ENCODE results near the gene RCOR2.
"Not testable (repeated sequence)": the region's sequence is repeated elsewhere in the genome, so short reads cannot be mapped to it uniquely, and the experiment has no call there.

The RCOR2 gene

DNA sequence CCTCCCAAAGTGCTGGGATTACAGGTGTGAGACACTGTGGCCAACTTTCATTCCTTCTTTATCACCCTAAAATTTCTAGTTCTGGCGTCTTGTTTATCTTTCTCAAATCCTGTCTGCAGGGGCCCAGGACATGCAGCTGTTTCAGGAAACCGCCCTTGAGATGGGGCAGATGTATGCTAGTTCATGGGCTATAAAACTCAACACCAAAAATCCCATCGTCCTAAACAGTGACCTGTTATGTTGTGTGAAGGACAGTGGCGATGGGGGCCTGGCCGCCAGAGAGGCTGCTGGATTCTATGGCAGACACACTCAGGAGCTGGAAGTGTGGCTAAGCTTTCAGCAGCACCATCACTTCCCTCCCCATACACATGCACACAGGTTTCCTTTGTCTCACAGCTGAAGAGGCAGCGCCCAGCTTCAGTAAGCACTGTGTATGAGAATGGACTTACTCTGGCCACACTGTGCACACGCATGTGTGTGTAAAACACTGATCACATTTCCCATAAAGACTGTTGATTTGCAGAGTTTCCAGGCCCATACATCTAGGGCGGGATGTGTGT lies 41.4 kb downstream of the RCOR2 start:
- FAIRE-seq: no peak

DNA sequence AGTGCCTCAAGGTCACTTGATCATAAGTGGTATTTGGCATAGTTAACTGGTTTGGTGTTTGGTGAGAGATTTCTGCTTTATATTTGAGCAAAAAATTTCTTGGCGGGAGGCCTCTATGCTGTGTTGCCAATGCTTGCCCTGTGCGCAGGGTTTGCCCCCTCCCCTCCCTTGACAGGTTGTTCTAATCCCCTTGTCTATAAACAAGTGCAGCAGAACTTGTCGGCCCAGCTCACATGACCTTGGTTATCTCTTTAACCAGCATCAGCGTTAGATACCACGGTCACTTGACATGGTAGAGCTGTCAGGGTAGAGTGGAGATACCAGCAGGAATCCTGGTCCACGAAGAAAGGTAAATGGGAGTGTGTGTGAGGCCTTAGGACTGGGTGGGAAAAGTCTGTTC lies 42.5 kb downstream of the RCOR2 start:
- FAIRE-seq: no peak

DNA sequence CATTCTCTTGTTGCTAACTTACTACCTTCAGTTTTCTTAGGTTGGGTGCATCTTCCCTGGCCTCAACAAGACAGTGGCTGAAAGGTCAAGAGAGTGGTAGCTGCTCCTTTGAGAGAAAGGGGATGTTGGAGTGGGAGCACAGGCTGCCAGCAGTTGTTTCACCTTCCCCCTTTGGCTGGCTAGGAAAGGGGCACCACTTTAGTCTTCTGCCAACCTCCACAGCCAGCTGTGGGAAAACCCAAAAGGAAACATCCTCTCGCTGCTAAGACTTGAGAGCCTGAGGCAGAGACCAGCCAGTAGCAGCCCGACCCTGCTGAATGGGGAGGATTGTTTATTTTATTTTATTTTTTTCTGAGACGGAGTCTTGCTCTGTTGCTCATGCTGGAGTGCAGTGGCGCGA lies 43.7 kb downstream of the RCOR2 start:
- no peak for FAIRE-seq

DNA sequence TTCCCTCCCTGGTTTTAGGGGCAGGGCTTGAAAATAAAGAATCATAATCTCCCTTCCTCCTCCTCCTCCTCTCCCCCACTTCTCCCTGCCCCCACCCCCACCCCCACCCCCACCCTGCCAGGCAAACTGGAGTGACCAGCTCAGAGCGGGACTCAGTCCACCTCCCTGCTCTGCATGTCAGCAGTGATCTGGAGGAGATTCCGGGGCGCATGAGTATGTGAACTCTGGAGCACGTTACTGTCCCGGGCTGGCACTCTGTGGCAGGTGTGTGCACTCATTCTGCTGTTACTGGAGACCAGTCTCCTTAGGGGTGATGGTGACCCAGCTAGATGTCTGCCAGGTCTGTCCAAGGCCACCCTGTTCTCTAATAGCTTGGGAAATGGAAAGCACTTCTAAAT lies 44.2 kb downstream of the RCOR2 start:
- FAIRE-seq: no peak

DNA sequence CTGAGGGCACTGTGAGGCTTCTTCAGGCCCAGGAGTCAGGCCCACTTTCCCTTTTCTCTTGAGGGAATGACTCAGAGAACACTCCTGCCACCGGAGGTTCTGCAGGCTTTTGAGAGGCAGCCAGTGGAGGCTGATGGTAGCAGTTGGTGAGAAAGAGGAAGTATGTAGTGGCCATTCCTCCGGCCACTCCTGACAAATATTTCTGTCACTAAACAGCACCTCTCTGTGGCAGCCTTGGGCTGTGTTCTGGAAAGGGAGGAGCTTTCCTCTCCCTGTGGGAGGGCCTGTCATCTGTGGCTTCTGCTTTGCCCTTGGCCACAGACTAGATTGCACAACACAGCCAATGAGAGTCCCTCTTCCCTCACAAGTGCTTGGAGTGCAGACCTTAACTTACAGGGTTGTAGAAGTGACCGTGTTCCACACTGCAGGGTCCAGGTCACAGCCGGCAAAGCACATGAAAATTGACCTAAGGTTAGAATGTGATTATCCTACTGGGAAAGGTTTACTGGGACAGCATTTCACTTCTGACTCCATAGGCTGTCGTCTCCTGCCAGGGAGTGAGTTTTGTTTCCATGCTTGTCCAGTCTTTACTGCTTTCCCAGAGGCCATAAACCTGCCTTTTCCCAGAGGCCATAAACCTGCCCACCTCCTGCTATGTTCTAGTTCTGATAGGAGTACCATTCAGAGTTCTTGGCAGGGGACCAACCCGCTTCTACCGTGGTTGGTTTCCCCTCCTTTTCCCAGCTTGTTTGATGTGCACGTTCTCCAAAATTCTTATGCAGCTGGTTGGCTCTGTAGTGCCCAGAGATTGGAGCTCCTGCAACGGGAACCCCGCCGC lies 44.8 kb downstream of the RCOR2 start:
- no peak for FAIRE-seq

DNA sequence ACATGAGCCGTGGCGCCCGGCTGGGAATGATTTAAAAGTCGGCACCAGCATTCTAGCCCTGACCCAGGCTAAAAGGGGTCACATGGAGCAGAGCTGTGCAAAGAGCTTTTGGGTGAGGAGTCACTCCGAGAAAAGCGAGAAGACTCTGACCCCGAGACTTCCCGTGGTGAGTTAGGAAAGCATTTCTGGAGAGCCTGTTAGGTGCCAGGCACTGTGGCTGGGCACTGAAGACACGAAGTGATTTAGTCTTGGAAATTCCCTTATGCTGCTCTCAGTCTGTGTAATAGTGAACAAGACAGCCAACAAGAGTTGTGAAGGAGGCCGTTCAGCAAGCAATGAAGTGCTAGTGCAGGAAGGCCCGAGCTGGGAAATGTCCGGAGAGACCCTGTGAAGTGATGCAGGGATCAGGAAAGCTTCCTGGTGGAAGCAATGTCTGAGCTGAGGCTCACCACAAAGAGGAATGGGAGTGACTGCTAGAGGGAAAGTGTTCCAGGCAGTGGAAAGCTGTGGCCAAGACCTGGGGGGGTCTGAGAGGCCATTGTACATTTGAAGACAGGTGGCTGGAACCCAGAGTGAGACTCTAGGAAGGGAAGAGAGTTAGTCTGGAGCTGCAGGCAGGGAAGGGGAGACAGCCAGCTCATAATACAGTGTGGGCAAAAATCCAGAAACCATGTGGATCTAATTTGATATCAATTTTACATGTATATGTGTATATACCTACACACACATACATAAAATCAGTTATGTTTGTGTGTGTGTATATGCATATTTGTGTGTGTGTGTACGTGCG lies 46.4 kb downstream of the RCOR2 start:
- no peak for FAIRE-seq

DNA sequence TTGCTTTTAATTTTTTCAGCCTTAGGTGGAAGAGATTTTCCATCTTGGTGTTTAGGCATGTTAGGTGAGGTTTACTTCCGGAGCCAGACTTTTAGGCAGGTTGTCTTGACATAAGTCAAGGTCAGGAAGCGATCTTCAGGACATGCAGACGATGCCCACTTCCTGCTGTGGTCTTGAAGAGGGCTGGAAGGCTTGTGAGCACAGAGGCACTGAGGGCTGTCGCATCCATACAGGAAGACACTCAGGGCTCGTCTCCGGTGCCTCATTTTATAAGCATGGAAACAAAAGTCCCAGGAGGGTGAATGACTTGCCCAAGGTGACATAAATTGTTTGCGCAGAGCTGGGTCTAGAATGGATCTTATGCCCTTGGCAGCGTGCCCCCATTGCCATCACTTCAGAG lies 47.3 kb downstream of the RCOR2 start:
- no peak for FAIRE-seq

DNA sequence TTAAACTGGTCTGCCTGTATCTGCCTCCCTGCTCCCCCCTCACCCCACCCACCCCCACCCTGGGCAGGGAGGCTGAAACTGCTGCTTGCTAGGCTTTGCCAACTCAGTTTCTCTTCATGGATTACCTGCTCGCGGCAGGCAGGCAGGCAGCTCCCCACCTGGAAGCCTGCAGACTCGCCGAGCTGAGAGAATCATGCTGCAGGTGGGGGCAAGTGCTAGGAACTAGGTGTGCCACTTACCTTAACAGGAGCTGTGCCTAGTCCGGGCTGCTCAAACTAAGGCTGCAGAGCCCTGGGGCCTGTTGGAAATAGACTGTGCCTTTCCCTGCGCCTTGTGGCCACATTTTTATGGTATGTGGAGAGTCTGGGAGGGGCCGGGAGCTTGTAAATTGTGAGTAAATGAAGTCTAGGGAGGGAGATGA lies 47.8 kb downstream of the RCOR2 start:
- no peak for FAIRE-seq

DNA sequence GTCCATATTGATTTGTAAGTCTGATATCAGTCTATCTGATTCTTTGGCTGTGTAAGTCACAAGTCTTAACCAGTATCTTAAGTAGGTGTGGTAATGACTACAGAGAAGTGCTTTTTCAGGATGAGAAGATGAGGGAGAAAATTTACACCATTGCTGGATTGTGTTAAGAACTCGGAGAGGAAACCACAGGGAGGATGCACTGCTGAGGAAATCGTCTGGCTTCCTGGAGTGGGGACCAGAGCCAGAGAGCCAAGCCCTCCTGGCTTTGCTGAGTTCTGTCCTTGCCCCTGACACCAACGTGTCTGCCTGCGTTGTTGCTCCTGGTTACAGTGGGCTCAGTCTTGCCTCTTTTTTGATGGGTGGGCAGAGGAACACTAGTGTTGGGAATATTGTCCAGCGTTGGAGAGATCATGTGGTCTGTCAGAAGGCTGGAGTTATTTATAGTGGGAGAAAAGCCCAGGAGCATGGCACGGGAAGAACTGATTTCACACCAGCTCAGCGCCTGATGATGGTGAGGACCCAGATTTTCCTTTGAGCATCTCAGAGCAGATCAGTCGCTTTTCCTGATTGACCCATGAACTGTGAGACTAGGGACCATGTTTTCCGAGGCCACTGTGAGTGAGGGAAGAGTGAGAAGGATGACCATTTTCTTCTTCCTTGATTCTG lies 48.4 kb downstream of the RCOR2 start:
- no peak for FAIRE-seq

DNA sequence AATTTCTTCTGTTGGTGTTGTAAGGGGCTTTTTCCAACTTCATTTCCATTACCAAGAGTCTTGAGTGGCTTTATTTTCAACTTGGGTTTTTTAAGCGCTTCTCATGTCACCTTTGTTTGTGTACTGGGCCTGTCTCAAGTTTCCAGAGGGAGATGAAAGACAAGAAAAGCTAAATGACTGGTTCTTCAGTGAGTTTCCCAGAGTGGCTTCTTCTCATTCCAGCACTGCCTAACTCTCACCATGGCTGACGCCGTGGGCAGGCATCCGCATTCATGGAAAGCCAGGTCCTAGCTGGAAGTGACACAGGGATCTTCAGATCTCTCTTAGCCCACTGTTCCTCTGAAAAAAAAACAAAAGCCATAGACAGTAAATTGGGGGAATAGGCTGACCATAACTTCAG lies 49.5 kb downstream of the RCOR2 start:
- FAIRE-seq: no peak

DNA sequence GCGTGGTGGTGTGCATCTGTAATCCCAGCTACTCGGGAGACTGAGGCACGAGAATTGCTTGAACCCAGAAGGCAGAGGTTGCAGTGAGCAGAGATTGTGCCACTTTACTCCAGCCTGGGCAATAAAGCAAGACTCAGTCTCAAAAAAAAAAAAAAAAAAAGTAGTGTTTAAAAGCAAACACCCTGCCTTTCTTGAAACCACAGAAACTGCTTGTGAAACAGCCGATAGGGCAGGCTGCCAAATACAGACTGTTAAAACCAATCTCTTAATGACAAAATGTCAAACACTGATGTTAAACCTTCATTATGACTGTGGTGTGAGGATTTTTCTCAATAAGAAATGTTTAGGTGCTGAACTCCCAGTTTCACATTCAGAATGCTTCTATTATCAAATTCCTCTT lies 50.8 kb downstream of the RCOR2 start:
- no peak for FAIRE-seq

DNA sequence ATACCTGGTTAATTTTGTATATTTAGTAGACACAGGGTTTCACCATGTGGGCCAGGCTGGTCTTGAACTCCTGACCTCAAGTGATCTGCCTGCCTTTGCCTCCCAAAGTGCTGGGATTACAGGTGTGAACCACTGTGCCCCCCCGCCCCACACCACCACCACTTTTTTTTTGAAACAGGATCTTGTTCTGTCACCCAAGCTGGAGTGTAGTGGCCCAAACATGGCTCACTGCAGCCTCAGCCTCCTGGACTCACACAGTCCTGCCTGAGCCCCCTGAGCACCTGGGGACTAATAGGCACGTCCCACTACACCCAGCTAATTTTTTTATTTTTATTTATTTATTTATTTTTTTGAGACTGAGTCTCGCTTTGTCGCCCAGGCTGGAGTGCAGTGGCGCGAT lies 53.3 kb downstream of the RCOR2 start:
- FAIRE-seq: not testable (repeated sequence)

DNA sequence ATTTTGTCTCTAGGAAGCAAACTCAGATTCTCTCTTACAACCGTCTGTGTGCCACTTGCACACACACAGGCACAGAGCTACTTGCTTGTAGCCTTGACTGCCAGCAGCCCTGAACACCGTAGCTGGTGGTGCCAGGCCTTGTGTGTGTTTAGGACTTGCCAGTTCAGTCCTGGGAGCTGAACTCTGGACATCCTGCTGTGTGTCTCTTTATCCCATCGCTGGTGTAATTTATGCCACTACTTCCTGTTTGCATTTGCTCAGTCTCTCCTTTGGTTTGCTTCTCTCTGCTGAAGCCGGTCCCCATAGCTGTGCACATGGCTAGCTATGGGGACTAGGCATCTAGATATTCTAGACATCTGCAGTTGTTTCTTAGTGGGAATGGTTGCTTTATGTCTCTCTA lies 54.0 kb downstream of the RCOR2 start:
- no peak for FAIRE-seq
